Fibroblast of pulmonary artery (primary cell): ENCODE results near the gene PCSK5.
A peak's percentile ranks its signal among the peaks of the same experiment; 100 is the strongest.
"Not testable (repeated sequence)": the region's sequence is repeated elsewhere in the genome, so short reads cannot be mapped to it uniquely, and the experiment has no call there.

Source experiments
- DNase-seq: peaks from one replicate; pipeline ENCODE4 v3.0.0-alpha.2; 2010; ENCODE audit warnings: low read depth
- H3K4me3 ChIP-seq: replicated peaks from 2 replicates; pipeline ENCODE4 v1.5.1; 2011; ENCODE audit warnings: low read depth, mild to moderate bottlenecking, control low read depth, low read length, moderate library complexity
- CTCF ChIP-seq: IDR thresholded peaks from 2 replicates; pipeline ENCODE4 v1.5.1; 2011; ENCODE audit warnings: mild to moderate bottlenecking, control low read depth, low read length, inconsistent platforms; ENCODE audit errors: missing control alignments

The PCSK5 gene

DNA sequence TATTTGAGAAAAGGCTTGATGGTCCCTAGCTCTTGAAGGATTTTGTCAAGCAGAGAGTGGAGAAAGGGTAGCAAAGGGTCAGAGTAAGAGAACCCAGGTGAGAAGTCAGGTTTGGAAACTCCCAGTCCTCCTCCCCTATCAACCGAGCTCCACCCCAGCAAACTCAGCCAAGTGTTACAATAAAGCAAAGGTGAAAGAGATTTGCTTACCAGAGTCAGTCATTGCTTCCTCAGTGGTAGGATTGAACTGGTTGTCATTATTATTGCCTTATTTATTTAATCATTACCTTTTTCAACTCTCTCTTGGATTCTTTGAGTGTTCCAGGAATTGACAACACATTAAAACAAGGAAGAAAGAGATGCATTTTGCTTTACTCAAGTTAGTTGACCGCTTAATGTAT is 423.3 kb downstream of the PCSK5 start:
- no peak for TF ChIP-seq CTCF
- no peak for DNase-seq
- H3K4me3 ChIP-seq: no peak overlapping the region

DNA sequence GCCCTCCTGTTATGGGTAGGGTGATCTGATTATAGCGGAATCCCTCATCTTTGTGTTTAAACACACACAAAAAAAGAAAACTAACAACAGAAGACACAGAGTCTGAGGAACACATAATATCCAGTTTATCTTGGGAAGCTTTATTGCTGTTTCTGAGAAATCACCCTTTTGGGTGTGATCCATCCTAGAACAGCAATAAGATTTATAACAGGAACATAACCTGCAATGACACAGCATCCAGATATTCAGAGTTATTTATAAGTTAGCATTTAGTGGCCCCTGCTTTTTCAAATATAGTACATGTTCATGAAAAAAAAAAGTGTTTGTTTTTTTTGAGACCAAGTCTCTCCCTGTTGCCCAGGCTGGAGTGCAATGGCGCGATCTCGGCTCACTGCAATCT is 423.8 kb downstream of the PCSK5 start:
- TF ChIP-seq CTCF: no peak
- no peak overlapping the region for H3K4me3 ChIP-seq
- DNase-seq: no peak

DNA sequence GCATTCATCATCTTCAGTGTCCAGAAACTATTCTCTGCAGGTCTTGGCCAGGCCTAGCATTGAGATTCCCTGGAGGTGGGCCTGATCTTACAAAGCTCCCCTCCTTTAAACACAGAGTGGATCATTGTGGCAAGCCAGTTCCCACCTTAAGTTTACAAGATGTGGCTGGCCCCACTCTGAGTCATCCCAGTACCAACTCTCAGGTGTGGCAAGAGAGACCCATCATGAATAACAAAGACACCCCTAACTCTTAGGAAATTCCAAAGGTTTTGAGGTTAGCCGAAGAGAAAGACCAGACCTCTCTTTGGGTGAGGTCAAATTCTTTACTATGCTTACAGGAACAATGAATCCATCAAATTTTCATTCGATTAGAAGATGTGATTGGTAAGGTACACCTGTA is 425.6 kb downstream of the PCSK5 start:
- no peak for TF ChIP-seq CTCF
- no peak for DNase-seq
- H3K4me3 ChIP-seq: no peak overlapping the region

DNA sequence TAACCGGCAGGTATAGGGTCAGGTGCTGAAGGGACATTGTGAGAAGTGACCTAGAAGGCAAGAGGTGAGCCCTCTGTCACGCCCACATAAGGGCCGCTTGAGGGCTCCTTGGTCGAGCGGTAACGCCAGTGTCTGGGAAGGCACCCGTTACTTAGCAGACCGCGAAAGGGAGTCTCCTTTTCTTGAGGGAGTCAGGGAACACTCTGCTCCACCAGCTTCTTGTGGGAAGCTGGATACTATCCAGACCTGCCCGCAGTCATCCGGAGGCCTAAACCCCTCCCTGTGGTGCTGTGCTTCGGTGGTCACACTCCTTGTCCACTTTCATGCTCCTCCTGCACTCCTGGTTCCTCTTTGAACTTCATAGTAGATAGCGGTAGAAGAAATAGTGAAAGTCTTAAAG is 429.0 kb downstream of the PCSK5 start:
- not testable (repeated sequence) for H3K4me3 ChIP-seq, DNase-seq

DNA sequence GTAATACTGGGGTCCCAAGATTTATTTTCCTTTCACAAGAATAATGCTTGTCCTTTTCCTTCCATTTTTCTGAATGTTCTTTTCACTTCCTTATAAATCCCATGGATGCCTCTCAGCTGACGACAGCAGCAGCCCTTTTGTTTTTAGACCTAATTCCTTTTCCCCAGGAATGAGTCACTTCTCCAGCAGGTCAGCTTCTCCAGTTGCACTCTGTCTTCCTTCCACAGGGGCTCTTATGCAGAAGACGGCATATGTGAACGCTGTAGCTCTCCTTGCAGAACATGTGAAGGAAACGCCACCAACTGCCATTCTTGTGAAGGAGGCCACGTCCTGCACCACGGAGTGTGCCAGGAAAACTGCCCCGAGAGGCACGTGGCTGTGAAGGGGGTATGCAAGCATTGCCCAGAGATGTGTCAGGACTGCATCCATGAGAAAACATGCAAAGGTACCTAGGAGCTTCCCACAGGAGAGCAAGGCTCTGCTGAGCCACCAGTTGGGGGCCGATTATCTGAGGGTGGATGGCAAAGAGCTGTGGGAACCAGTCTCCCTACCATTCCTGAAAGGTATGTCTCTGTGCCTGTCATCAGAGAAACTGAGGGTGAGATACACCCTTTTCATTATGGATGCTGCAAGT is 430.8 kb downstream of the PCSK5 start:
- H3K4me3 ChIP-seq: no peak overlapping the region
- DNase-seq: peak; percentile 75
- TF ChIP-seq CTCF: no peak

GRCh38 chr9:76322810-76323209 is 432.3 kb downstream of the PCSK5 start:
- no peak for TF ChIP-seq CTCF
- no peak for DNase-seq
- H3K4me3 ChIP-seq: no peak overlapping the region

- DNase-seq: no peak
- no peak for TF ChIP-seq CTCF
- no peak overlapping the region for H3K4me3 ChIP-seq
These were observed 433.0 kb downstream of the PCSK5 start for GRCh38 chr9:76323490-76323889.

- not testable (repeated sequence) for DNase-seq, H3K4me3 ChIP-seq
These were observed 433.6 kb downstream of the PCSK5 start for GRCh38 chr9:76324030-76324429.
